CD8-positive, alpha-beta memory T cell (primary cell): ENCODE results near the gene PAX2. TPM values are rescaled to one million over a fixed set of nuclear protein-coding genes. Genes with fewer than 3 reads are reported as not detected.

ENCODE experiments used
- CTCF ChIA-PET: fragments of 350-600 bp; sonication (Branson Sonifier 250); formaldehyde crosslinking; loops from one replicate; lab custom pipeline; 2021; ENCODE audit warnings: antibody characterized with exemption; lab: Charles Lee
- POLR2A ChIA-PET: fragments of 350-600 bp; sonication (Branson Sonifier 250); formaldehyde crosslinking; loops from one replicate; lab custom pipeline; 2021; ENCODE audit warnings: antibody characterized with exemption; lab: Charles Lee
- DNase-seq, 5 donors: peaks; one replicate each; pipeline versions ENCODE4 v3.0.0 to v3.0.0-alpha.2; 2020 to 2022; ENCODE audit warnings: mixed read lengths in 1 of 5
- H3K27ac ChIP-seq: one replicate; pipeline ENCODE4 v1.7.0; 2013; ENCODE audit warnings: low read depth, mild to moderate bottlenecking, low read length, moderate library complexity
- H3K27me3 ChIP-seq: 2 replicates; pipeline ENCODE4 v1.7.0; 2013; ENCODE audit warnings: low read length, mild to moderate bottlenecking; ENCODE audit not compliant: insufficient read depth, poor library complexity, severe bottlenecking
- H3K36me3 ChIP-seq: 2 replicates; pipeline ENCODE4 v1.7.0; 2013; ENCODE audit warnings: mild to moderate bottlenecking, low read length, moderate library complexity; ENCODE audit not compliant: insufficient read depth
- H3K4me1 ChIP-seq: 2 replicates; pipeline ENCODE4 v1.7.0; 2013; ENCODE audit warnings: mild to moderate bottlenecking, low read length, moderate library complexity; ENCODE audit not compliant: insufficient read depth
- H3K4me3 ChIP-seq: 2 replicates; pipeline ENCODE4 v1.7.0; 2013; ENCODE audit warnings: mild to moderate bottlenecking, low read length
- H3K9me3 ChIP-seq: 2 replicates; pipeline ENCODE4 v1.7.0; 2013; ENCODE audit warnings: mild to moderate bottlenecking, low read length
- H3K27ac Mint-ChIP-seq, 8 donors: one replicate each; pipeline ENCODE4 v1.8.0; 2020 to 2021; ENCODE audit warnings: mixed read lengths in 8 of 8, mild to moderate bottlenecking in 6 of 8, inconsistent platforms in 3 of 8, moderate library complexity in 3 of 8
- H3K27me3 Mint-ChIP-seq, 2 donors: one replicate each; pipeline ENCODE4 v1.8.0; 2020 to 2021; ENCODE audit warnings: mixed read lengths in 2 of 2, mild to moderate bottlenecking in 1 of 2, moderate library complexity in 1 of 2
- H3K36me3 Mint-ChIP-seq, 3 donors: one replicate each; pipeline ENCODE4 v1.8.0; 2020 to 2021; ENCODE audit warnings: mixed read lengths in 3 of 3, inconsistent platforms in 1 of 3, mild to moderate bottlenecking in 1 of 3
- H3K4me1 Mint-ChIP-seq, 3 donors: one replicate each; pipeline ENCODE4 v1.8.0; 2020 to 2021; ENCODE audit warnings: mixed read lengths in 3 of 3, inconsistent platforms in 1 of 3, mild to moderate bottlenecking in 1 of 3
- H3K4me3 Mint-ChIP-seq, 7 donors: one replicate each; pipeline ENCODE4 v1.8.0; 2020 to 2021; ENCODE audit warnings: mixed read lengths in 7 of 7, mild to moderate bottlenecking in 6 of 7, moderate library complexity in 4 of 7, inconsistent platforms in 2 of 7
- H3K9me3 Mint-ChIP-seq, 5 donors: one replicate each; pipeline ENCODE4 v1.8.0; 2020 to 2022; ENCODE audit warnings: mixed read lengths in 5 of 5, mild to moderate bottlenecking in 3 of 5, moderate library complexity in 2 of 5, inconsistent platforms in 1 of 5
- polyA plus RNA-seq: library from polyadenylated mRNA; unstranded; fragments of 300-500 nt; fragmentation: Illumina TruSeq; gene quantifications from one replicate; pipeline ENCODE4 v1.2.3, GENCODE V29; 2021
- total RNA-seq, 2 experiments: library from RNA; stranded (reverse); gene quantifications; one replicate each; pipeline ENCODE4 v1.2.3, GENCODE V29; 2021

The PAX2 gene
- total and polyA plus RNA-seq, 3 experiments from 2014 or later: 0.04 TPM; not detected in 2

DNA sequence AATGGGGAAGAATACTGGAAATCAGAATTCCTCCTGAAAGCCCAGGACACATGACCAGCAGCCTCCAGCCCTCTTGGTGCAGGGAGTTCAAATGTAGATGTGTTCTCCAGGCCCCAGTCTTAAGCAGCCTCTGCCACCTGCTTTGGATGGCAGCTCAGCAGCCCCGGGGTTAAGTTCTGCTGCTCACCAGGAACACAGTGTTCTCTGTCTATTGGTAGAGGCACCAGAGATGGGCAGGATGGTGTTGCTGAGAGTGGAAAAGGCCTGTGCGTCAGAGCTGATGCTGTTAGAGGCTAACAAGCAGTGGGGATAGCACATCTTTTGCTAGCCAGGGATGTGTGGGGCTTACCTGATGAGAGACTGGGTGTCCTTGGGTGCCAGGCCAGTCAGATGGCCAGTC is 56.8 kb downstream of the PAX2 start:
- no peak overlapping the region for H3K27ac ChIP-seq
- ChIA-PET CTCF (interaction anchor here (1.4 kb wide), 1 partner anchor 17 kb away, joined by 3 read pairs; no protein-coding TSS in a partner anchor), POLR2A (no interaction called here)
- H3K4me3 ChIP-seq: no peak overlapping the region
- DNase-seq: peak in 1 of 5 donors; percentile 5
- peaks cover 31 to 87% of the 10 kb centered on the region in 2 donors for H3K27me3 Mint-ChIP-seq
- no peaks in the 10 kb centered on the region for H3K9me3 Mint-ChIP-seq
- no peaks in the 10 kb centered on the region for H3K4me1 ChIP-seq
- H3K36me3 Mint-ChIP-seq: peaks cover 0 to 4% (median 0%) of the 10 kb centered on the region in 3 donors
- no peaks in the 10 kb centered on the region for H3K9me3 ChIP-seq
- H3K4me1 Mint-ChIP-seq: no peaks in the 10 kb centered on the region
- peaks cover 6% of the 10 kb centered on the region for H3K27me3 ChIP-seq
- no peak overlapping the region for H3K27ac Mint-ChIP-seq
- H3K4me3 Mint-ChIP-seq: no peak overlapping the region
- no peaks in the 10 kb centered on the region for H3K36me3 ChIP-seq

- peaks cover 0 to 4% (median 0%) of the 10 kb centered on the region in 3 donors for H3K36me3 Mint-ChIP-seq
- H3K4me3 Mint-ChIP-seq: no peak overlapping the region
- peaks cover 32 to 87% of the 10 kb centered on the region in 2 donors for H3K27me3 Mint-ChIP-seq
- POLR2A ChIA-PET: no interaction called here
- Histone ChIP-seq H3K4me1 (no peaks in the 10 kb centered on the region), H3K27ac (no peak overlapping the region), H3K9me3 (no peaks in the 10 kb centered on the region), H3K4me3 (no peak overlapping the region), H3K36me3 (no peaks in the 10 kb centered on the region), H3K27me3 (peaks cover 6% of the 10 kb centered on the region)
- DNase-seq: peak in 1 of 5 donors; percentile 30
- H3K27ac Mint-ChIP-seq: no peak overlapping the region
- no peaks in the 10 kb centered on the region for H3K4me1 Mint-ChIP-seq
- CTCF ChIA-PET: no interaction called here
- H3K9me3 Mint-ChIP-seq: no peaks in the 10 kb centered on the region
Measured at GRCh38 chr10:100802607-100803006, 57.2 kb downstream of the PAX2 start.

- DNase-seq: peak in 1 of 5 donors; percentile 11
- Histone ChIP-seq H3K27ac (no peak overlapping the region), H3K27me3 (peaks cover 6% of the 10 kb centered on the region), H3K4me1 (no peaks in the 10 kb centered on the region), H3K9me3 (no peaks in the 10 kb centered on the region), H3K4me3 (no peak overlapping the region), H3K36me3 (no peaks in the 10 kb centered on the region)
- CTCF ChIA-PET: interaction anchor here (0.6 kb wide), 1 partner anchor 27 kb away, joined by 3 read pairs; no protein-coding TSS in a partner anchor
- no peaks in the 10 kb centered on the region for H3K4me1 Mint-ChIP-seq
- peaks cover 34 to 91% of the 10 kb centered on the region in 2 donors for H3K27me3 Mint-ChIP-seq
- H3K9me3 Mint-ChIP-seq: no peaks in the 10 kb centered on the region
- H3K4me3 Mint-ChIP-seq: no peak overlapping the region
- H3K27ac Mint-ChIP-seq: no peak overlapping the region
- POLR2A ChIA-PET: no interaction called here
- peaks cover 0 to 4% (median 0%) of the 10 kb centered on the region in 3 donors for H3K36me3 Mint-ChIP-seq
Measured at GRCh38 chr10:100803492-100803891, 58.1 kb downstream of the PAX2 start.

DNA sequence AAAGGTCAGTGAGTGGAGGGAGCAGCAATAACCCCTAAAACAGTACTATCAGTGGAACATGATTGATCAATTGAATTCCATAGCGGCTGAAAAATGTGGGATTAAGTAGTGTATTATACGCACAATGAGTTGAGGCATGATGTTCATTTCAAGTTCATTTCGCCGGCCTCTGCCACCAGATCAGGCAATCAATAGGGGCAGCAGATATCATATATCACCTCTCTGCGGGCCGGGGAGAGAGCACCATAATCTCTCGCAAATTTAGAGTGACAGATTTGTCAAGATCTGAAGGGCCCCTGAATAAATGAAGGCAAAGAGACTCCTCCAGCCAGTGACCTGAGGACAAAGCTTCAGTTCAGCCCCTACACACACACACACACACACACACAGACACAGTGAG is 58.5 kb downstream of the PAX2 start:
- H3K9me3 ChIP-seq: no peaks in the 10 kb centered on the region
- H3K4me1 ChIP-seq: no peaks in the 10 kb centered on the region
- no peak overlapping the region for H3K4me3 ChIP-seq
- H3K27ac ChIP-seq: no peak overlapping the region
- Mint-ChIP-seq H3K4me1 (no peaks in the 10 kb centered on the region), H3K4me3 (no peak overlapping the region), H3K36me3 (peaks cover 0 to 4% (median 0%) of the 10 kb centered on the region in 3 donors), H3K9me3 (no peaks in the 10 kb centered on the region), H3K27ac (no peak overlapping the region), H3K27me3 (peaks cover 34 to 91% of the 10 kb centered on the region in 2 donors)
- peaks cover 6% of the 10 kb centered on the region for H3K27me3 ChIP-seq
- POLR2A ChIA-PET: no interaction called here
- no peaks in the 10 kb centered on the region for H3K36me3 ChIP-seq
- CTCF ChIA-PET: no interaction called here
- no peak for DNase-seq

DNA sequence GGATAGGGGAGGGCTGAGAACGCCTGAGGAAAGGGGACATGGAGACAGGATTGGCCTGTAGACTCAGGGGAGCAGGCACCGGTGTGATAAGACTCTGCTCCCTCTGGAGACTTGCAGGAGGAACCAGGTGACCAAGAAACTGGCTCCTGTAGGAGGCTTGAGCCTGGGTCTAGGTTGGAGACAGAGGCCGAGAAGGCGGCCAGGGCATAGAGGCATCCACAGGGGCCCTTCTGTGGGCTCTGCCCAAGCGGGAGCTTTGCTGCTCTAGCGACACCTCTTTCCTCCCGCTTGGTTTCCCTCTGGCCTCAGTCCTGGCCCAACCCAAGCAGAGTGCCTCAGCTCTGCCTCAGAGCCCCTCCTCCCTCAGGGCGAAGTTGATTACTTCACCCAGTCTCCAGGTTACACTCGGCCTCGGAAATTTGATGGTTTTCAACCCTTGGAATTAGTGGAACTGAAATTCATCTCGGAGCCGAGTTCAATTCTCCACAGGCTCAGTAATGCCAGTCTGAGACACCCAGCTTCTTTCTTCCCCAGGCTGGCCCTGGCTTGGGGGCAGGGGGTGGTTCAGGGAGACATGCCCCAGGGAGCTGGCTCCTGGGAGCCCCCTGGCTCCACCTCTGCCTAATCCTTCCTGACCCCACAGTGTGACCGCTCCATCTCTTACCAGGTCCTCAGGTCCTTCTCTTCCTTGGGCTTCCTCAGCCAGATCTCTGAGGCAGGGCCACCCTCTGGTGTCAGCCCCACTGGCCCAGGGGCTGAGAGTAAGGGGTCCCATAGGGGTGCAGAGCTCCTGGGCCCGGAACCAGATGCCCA is 60.4 kb downstream of the PAX2 start:
- CTCF ChIA-PET: no interaction called here
- POLR2A ChIA-PET: no interaction called here
- no peaks in the 10 kb centered on the region for H3K4me1 Mint-ChIP-seq
- H3K4me3 Mint-ChIP-seq: no peak overlapping the region
- Histone ChIP-seq H3K27me3 (peaks cover 6% of the 10 kb centered on the region), H3K36me3 (no peaks in the 10 kb centered on the region), H3K27ac (no peak overlapping the region), H3K4me3 (no peak overlapping the region), H3K4me1 (no peaks in the 10 kb centered on the region), H3K9me3 (no peaks in the 10 kb centered on the region)
- H3K27ac Mint-ChIP-seq: no peak overlapping the region
- no peaks in the 10 kb centered on the region for H3K9me3 Mint-ChIP-seq
- DNase-seq: peak in 1 of 5 donors; percentile 18
- H3K36me3 Mint-ChIP-seq: peaks cover 0 to 2% (median 0%) of the 10 kb centered on the region in 3 donors
- H3K27me3 Mint-ChIP-seq: peaks cover 33 to 93% of the 10 kb centered on the region in 2 donors

GRCh38 chr10:100806356-100806645 is 60.9 kb downstream of the PAX2 start:
- Mint-ChIP-seq H3K4me1 (no peaks in the 10 kb centered on the region), H3K9me3 (no peaks in the 10 kb centered on the region), H3K36me3 (peaks cover 0 to 2% (median 0%) of the 10 kb centered on the region in 3 donors), H3K4me3 (no peak overlapping the region), H3K27me3 (peaks cover 38 to 93% of the 10 kb centered on the region in 2 donors), H3K27ac (no peak overlapping the region)
- peaks cover 6% of the 10 kb centered on the region for H3K27me3 ChIP-seq
- ChIA-PET POLR2A (no interaction called here), CTCF (no interaction called here)
- H3K27ac ChIP-seq: no peak overlapping the region
- no peak for DNase-seq
- H3K9me3 ChIP-seq: no peaks in the 10 kb centered on the region
- H3K4me1 ChIP-seq: no peaks in the 10 kb centered on the region
- no peak overlapping the region for H3K4me3 ChIP-seq
- H3K36me3 ChIP-seq: no peaks in the 10 kb centered on the region

GRCh38 chr10:100807241-100807951 is 62.0 kb downstream of the PAX2 start:
- Histone ChIP-seq H3K27ac (no peak overlapping the region), H3K27me3 (peaks cover 6% of the 10 kb centered on the region), H3K4me1 (no peaks in the 10 kb centered on the region), H3K4me3 (no peak overlapping the region), H3K9me3 (no peaks in the 10 kb centered on the region), H3K36me3 (no peaks in the 10 kb centered on the region)
- peaks cover 0 to 2% (median 0%) of the 10 kb centered on the region in 3 donors for H3K36me3 Mint-ChIP-seq
- H3K9me3 Mint-ChIP-seq: no peaks in the 10 kb centered on the region
- CTCF ChIA-PET: no interaction called here
- peaks cover 43 to 92% of the 10 kb centered on the region in 2 donors for H3K27me3 Mint-ChIP-seq
- POLR2A ChIA-PET: no interaction called here
- H3K4me1 Mint-ChIP-seq: no peaks in the 10 kb centered on the region
- H3K27ac Mint-ChIP-seq: no peak overlapping the region
- DNase-seq: peak in 1 of 5 donors; percentile 3
- H3K4me3 Mint-ChIP-seq: no peak overlapping the region

DNA sequence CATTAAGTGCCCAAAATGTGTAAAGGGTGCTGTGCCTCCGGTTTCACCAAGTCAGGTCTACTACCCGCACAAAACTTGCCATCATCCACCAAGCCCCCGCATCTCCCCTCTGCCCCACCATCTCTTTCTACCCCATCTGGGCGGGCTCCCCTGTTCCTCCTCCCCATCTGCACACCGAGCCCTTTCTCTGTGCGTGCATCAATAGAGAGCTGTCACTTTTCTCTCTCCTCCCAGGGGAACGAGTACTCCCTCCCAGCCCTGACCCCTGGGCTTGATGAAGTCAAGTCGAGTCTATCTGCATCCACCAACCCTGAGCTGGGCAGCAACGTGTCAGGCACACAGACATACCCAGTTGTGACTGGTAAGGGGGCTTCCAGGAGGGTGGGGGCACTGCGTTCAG is 63.5 kb downstream of the PAX2 start:
- Histone ChIP-seq H3K36me3 (no peaks in the 10 kb centered on the region), H3K9me3 (no peaks in the 10 kb centered on the region), H3K27ac (no peak overlapping the region), H3K4me1 (no peaks in the 10 kb centered on the region), H3K27me3 (peaks cover 3% of the 10 kb centered on the region), H3K4me3 (no peak overlapping the region)
- no peak for DNase-seq
- CTCF ChIA-PET: no interaction called here
- no peaks in the 10 kb centered on the region for H3K4me1 Mint-ChIP-seq
- H3K4me3 Mint-ChIP-seq: no peak overlapping the region
- H3K9me3 Mint-ChIP-seq: no peaks in the 10 kb centered on the region
- POLR2A ChIA-PET: no interaction called here
- H3K27ac Mint-ChIP-seq: no peak overlapping the region
- H3K36me3 Mint-ChIP-seq: no peaks in the 10 kb centered on the region
- peaks cover 47 to 92% of the 10 kb centered on the region in 2 donors for H3K27me3 Mint-ChIP-seq
